Breast epithelium (tissue), 4 donors: ENCODE results near the gene TNP1. TPM values are rescaled to one million over a fixed set of nuclear protein-coding genes. Genes with fewer than 3 reads are reported as not detected.

Experiments used
- DNase-seq, 2 donors: peaks; one replicate each; pipeline ENCODE4 v3.0.0-alpha.2; 2019; ENCODE audit warnings: low spot score in 2 of 2
- H3K27ac ChIP-seq, 2 donors: fragments of 200-600 bp; sonication (generic) in 1 of 2; one replicate each; pipeline ENCODE4 v1.5.1; 2016 to 2019; ENCODE audit warnings: mild to moderate bottlenecking in 1 of 2
- H3K27me3 ChIP-seq, 2 donors: fragments of 200-600 bp; sonication (generic) in 1 of 2; one replicate each; pipeline versions ENCODE4 v1.5.1 to v1.6.0; 2017 to 2019; ENCODE audit warnings: control low read depth in 1 of 2, mild to moderate bottlenecking in 1 of 2
- H3K36me3 ChIP-seq: fragments of 200-600 bp; one replicate; pipeline ENCODE4 v1.5.1; 2019
- H3K4me1 ChIP-seq, 2 donors: fragments of 200-600 bp; sonication (generic); one replicate each; pipeline ENCODE4 v1.5.1; 2016 to 2019; ENCODE audit warnings: control low read depth in 1 of 2
- H3K4me3 ChIP-seq, 3 donors: fragments of 200-600 bp; sonication (generic); 1 replicate in 2 of 3; 2 replicates in 1 of 3; pipeline ENCODE4 v1.5.1; 2016 to 2019; ENCODE audit warnings: mild to moderate bottlenecking in 3 of 3, moderate library complexity in 2 of 3
- H3K9me3 ChIP-seq, 2 donors: fragments of 200-600 bp; sonication (generic) in 1 of 2; one replicate each; pipeline ENCODE4 v1.5.1; 2016 to 2019; ENCODE audit warnings: control low read depth in 1 of 2
- POLR2A ChIP-seq: fragments of 450-650 bp; IDR thresholded peaks from one replicate; pipeline ENCODE4 v1.6.1; 2016; ENCODE audit warnings: antibody characterized with exemption, mild to moderate bottlenecking, moderate library complexity
- POLR2AphosphoS5 ChIP-seq, 3 donors: sonication (generic); formaldehyde crosslinking; IDR thresholded peaks; one replicate each; pipeline ENCODE4 v1.6.1; 2017; ENCODE audit warnings: antibody characterized with exemption in 3 of 3
- intact Hi-C: fragments of 100-400 bp; cut with DNase I; formaldehyde crosslinking; loops from one replicate; pipeline ENCODE4 v1.15.1; 2023; ENCODE audit warnings: low total_unique reads
- total RNA-seq, 3 donors: library from RNA; depleted of rRNA; stranded (reverse); fragments of >200 nt; gene quantifications; one replicate each; pipeline ENCODE4 v1.1.0, GENCODE V29; 2016
- TF ChIP-seq, protein P1 (sequence below), 3 donors: fragments of 450-650 bp; IDR thresholded peaks; one replicate each; pipeline ENCODE4 v1.5.1; 2016 to 2017; ENCODE audit warnings: antibody characterized with exemption in 3 of 3, mild to moderate bottlenecking in 3 of 3, moderate library complexity in 3 of 3

TNP1 gene
- total RNA-seq, 3 donors from 2014 or later = not detected

DNA sequence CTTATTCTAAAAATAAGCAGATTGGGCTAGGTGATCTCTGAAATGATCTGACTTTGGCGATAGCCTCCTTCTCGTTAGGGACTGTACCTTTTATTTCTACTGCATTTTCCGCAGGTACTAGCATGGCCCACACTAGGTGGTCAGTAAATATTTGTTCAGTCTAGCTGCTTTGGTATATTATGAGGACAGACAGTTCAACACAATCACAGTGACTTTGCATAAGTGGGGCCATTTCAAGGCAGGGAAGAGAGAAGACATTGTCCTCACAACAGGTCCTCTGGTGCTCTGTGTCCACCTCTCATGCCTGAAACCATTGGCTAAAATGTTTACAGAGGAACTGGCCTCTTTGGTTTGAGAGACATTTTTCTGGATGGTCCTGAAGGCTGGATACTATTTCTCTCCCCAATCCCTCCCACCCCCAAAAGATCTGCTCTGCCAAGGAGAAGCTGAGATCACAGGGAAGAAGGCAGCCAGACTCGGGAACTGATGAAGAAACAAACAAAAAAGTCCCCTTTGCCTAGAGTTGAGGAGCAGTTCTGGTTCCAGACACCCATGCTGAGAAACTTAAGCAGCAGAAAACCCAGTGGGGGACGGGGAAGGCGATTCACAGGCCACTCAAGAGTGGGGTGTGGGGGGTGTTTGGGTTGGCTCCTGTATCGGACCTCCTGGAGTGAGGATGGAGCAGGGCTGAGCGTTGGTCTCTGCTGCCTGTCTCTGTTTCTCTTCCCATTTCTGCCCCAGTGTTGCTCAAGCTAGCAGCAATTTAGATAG lies 2.9 kb upstream of the TNP1 start:
- no peak for DNase-seq

DNA sequence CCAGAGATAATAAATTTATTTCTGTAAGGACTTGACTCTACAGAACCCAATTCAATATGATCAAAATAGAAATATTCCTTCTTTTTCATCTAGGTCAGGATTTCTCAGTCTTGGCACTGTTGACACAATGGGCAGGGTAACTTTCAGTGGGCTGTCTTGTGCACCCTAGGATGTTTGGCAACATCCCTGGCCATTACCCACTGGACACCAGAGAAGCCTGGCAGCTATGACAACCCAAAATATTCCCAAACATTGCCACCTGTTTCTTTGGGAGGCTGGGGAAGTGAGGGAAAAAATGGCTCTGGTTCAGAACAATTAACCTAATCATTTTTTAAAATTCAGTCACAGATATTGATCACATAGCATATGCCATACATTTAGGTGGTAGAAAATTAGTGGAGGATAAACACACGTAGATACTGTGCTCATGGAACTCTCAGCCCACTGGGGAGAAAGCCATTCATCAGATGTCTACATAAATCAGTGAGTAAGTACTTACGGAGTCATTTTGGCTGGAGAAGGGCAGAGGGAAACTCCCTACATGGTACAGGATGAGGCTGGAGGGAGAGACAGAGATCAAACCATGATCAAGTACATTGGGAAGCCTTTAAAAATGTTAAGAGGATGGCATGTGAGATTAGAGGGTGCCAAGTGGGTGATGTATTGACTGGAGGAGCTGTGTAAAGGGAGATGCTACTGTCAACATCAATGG lies 718 bp upstream of the TNP1 start:
- Histone ChIP-seq H3K4me1 (no peaks in the 10 kb centered on the region), H3K36me3 (no peaks in the 10 kb centered on the region), H3K27ac (no peak overlapping the region), H3K27me3 (no peaks in the 10 kb centered on the region), H3K9me3 (no peaks in the 10 kb centered on the region), H3K4me3 (no peak overlapping the region)
- intact Hi-C loops = no loop called here
- no peak for DNase-seq
- TF ChIP-seq, protein P1, sequence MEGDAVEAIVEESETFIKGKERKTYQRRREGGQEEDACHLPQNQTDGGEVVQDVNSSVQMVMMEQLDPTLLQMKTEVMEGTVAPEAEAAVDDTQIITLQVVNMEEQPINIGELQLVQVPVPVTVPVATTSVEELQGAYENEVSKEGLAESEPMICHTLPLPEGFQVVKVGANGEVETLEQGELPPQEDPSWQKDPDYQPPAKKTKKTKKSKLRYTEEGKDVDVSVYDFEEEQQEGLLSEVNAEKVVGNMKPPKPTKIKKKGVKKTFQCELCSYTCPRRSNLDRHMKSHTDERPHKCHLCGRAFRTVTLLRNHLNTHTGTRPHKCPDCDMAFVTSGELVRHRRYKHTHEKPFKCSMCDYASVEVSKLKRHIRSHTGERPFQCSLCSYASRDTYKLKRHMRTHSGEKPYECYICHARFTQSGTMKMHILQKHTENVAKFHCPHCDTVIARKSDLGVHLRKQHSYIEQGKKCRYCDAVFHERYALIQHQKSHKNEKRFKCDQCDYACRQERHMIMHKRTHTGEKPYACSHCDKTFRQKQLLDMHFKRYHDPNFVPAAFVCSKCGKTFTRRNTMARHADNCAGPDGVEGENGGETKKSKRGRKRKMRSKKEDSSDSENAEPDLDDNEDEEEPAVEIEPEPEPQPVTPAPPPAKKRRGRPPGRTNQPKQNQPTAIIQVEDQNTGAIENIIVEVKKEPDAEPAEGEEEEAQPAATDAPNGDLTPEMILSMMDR (IDR thresholded peaks at IDR 0.05) = no peak
- TF ChIP-seq POLR2A = no peak
- TF ChIP-seq POLR2AphosphoS5 (IDR thresholded peaks at IDR 0.05) = no peak

More for the DNA sequence above, 2.9 kb upstream of the TNP1 start:
- Histone ChIP-seq H3K36me3 (no peaks in the 10 kb centered on the region), H3K27ac (no peak overlapping the region), H3K4me1 (no peaks in the 10 kb centered on the region), H3K4me3 (no peak overlapping the region), H3K27me3 (no peaks in the 10 kb centered on the region), H3K9me3 (no peaks in the 10 kb centered on the region)
- TF ChIP-seq, protein P1 (IDR thresholded peaks at IDR 0.05) = no peak
- TF ChIP-seq POLR2A (no peak), POLR2AphosphoS5 (IDR thresholded peaks at IDR 0.05) (no peak)
- intact Hi-C loops = no loop called here

DNA sequence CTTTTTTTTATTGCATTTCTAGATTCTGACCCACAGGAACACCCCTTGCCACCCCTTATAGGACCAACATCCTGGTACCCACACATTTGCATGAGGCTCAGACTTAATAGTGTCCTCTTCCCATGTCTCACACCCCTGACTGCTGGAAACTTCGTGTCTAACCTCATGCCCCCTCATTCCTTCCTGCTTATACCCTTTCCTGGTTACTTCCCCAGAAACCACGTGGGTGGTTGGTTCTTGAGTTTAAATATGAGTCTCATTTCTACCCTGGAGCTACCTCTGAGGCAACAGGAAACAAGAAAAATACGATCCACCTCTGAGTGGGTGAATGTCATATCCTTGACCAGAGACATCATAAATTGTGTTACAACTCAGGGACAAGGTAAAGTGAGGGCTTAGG lies 1.6 kb downstream of the TNP1 start:
- Histone ChIP-seq H3K36me3 (no peaks in the 10 kb centered on the region), H3K9me3 (no peaks in the 10 kb centered on the region), H3K27me3 (no peaks in the 10 kb centered on the region), H3K4me1 (no peaks in the 10 kb centered on the region), H3K27ac (no peak overlapping the region), H3K4me3 (no peak overlapping the region)
- DNase-seq = no peak
- intact Hi-C loops = no loop called here
- TF ChIP-seq, protein P1 (IDR thresholded peaks at IDR 0.05) = no peak
- TF ChIP-seq POLR2A = no peak
- no peak for TF ChIP-seq POLR2AphosphoS5 (IDR thresholded peaks at IDR 0.05)

DNA sequence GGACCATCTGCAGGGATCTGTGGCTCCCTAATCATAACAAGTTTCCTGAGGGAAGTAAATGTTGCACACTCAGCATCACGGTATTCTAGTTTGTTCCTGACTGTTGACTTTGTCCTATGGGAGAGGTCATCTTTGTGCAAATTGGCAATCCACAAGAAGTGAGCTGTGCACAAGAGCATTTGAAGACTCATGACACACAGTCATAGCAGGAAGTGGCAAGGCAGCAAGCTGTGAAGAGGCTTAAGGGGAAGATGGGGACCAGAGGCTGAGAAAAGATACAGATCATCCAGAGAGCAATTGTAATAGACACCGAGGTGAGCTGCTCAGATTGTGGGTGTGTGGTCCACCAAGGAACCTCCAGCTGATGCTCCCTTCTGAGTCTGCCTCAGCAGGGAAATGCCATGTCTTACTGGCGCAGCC lies 2.7 kb downstream of the TNP1 start:
- H3K4me1 ChIP-seq = no peaks in the 10 kb centered on the region
- no peaks in the 10 kb centered on the region for H3K27me3 ChIP-seq
- no peak overlapping the region for H3K27ac ChIP-seq
- TF ChIP-seq POLR2A (no peak), POLR2AphosphoS5 (IDR thresholded peaks at IDR 0.05) (no peak)
- TF ChIP-seq, protein P1 (IDR thresholded peaks at IDR 0.05) = no peak
- intact Hi-C loops = no loop called here
- H3K4me3 ChIP-seq = no peak overlapping the region
- no peaks in the 10 kb centered on the region for H3K9me3 ChIP-seq
- H3K36me3 ChIP-seq = no peaks in the 10 kb centered on the region
- DNase-seq = no peak
